Measurements from ENCODE around the gene ENOX1. TPM values are rescaled to one million over a fixed set of nuclear protein-coding genes. Genes with fewer than 3 reads are reported as not detected.

The ENOX1 gene
- total RNA-seq, 1 donor from 2014 or later: 1.7 TPM

- Mint-ChIP-seq H3K36me3 (ENCODE audit: low read depth, unreplicated experiment) (no peaks in the 10 kb centered on the region), H3K27me3 (ENCODE audit: unreplicated experiment) (no peaks in the 10 kb centered on the region), H3K4me3 (ENCODE audit: unreplicated experiment) (no peak overlapping the region), H3K4me1 (ENCODE audit: unreplicated experiment) (no peaks in the 10 kb centered on the region), H3K9me3 (ENCODE audit: unreplicated experiment) (no peaks in the 10 kb centered on the region), H3K27ac (ENCODE audit: unreplicated experiment) (no peak overlapping the region)
- no peak for DNase-seq (ENCODE audit: low spot score)
- no peak for TF ChIP-seq CTCF (IDR thresholded peaks at IDR 0.05; ENCODE audit: unreplicated experiment)
Observed at GRCh38 chr13:43580280-43580679, 206.5 kb downstream of the ENOX1 start.

- no peak for TF ChIP-seq CTCF (IDR thresholded peaks at IDR 0.05; ENCODE audit: unreplicated experiment)
- Mint-ChIP-seq H3K9me3 (ENCODE audit: unreplicated experiment) (no peaks in the 10 kb centered on the region), H3K36me3 (ENCODE audit: low read depth, unreplicated experiment) (no peaks in the 10 kb centered on the region), H3K27ac (ENCODE audit: unreplicated experiment) (no peak overlapping the region), H3K4me3 (ENCODE audit: unreplicated experiment) (no peak overlapping the region), H3K27me3 (ENCODE audit: unreplicated experiment) (no peaks in the 10 kb centered on the region), H3K4me1 (ENCODE audit: unreplicated experiment) (peaks cover 3% of the 10 kb centered on the region)
- no peak for DNase-seq (ENCODE audit: low spot score)
Observed at GRCh38 chr13:43579321-43579720, 207.5 kb downstream of the ENOX1 start.

GRCh38 chr13:43574605-43575004, 212.2 kb downstream of the ENOX1 start:
- H3K27ac Mint-ChIP-seq (ENCODE audit: unreplicated experiment): no peak overlapping the region
- H3K9me3 Mint-ChIP-seq (ENCODE audit: unreplicated experiment): no peaks in the 10 kb centered on the region
- no peak for DNase-seq (ENCODE audit: low spot score)
- H3K4me3 Mint-ChIP-seq (ENCODE audit: unreplicated experiment): no peak overlapping the region
- H3K36me3 Mint-ChIP-seq (ENCODE audit: low read depth, unreplicated experiment): no peaks in the 10 kb centered on the region
- peaks cover 3% of the 10 kb centered on the region for H3K4me1 Mint-ChIP-seq (ENCODE audit: unreplicated experiment)
- TF ChIP-seq CTCF (IDR thresholded peaks at IDR 0.05; ENCODE audit: unreplicated experiment): no peak
- no peaks in the 10 kb centered on the region for H3K27me3 Mint-ChIP-seq (ENCODE audit: unreplicated experiment)

GRCh38 chr13:43573802-43574514, 212.8 kb downstream of the ENOX1 start:
- DNase-seq (ENCODE audit: low spot score): no peak
- Mint-ChIP-seq H3K4me1 (ENCODE audit: unreplicated experiment) (peaks cover 3% of the 10 kb centered on the region), H3K27ac (ENCODE audit: unreplicated experiment) (no peak overlapping the region), H3K4me3 (ENCODE audit: unreplicated experiment) (no peak overlapping the region), H3K27me3 (ENCODE audit: unreplicated experiment) (no peaks in the 10 kb centered on the region), H3K9me3 (ENCODE audit: unreplicated experiment) (no peaks in the 10 kb centered on the region), H3K36me3 (ENCODE audit: low read depth, unreplicated experiment) (no peaks in the 10 kb centered on the region)
- TF ChIP-seq CTCF (IDR thresholded peaks at IDR 0.05; ENCODE audit: unreplicated experiment): no peak

GRCh38 chr13:43573361-43573740, 213.4 kb downstream of the ENOX1 start:
- Mint-ChIP-seq H3K27ac (ENCODE audit: unreplicated experiment) (no peak overlapping the region), H3K36me3 (ENCODE audit: low read depth, unreplicated experiment) (no peaks in the 10 kb centered on the region), H3K9me3 (ENCODE audit: unreplicated experiment) (no peaks in the 10 kb centered on the region), H3K27me3 (ENCODE audit: unreplicated experiment) (no peaks in the 10 kb centered on the region), H3K4me3 (ENCODE audit: unreplicated experiment) (no peak overlapping the region), H3K4me1 (ENCODE audit: unreplicated experiment) (peaks cover 3% of the 10 kb centered on the region)
- TF ChIP-seq CTCF (IDR thresholded peaks at IDR 0.05; ENCODE audit: unreplicated experiment): no peak
- no peak for DNase-seq (ENCODE audit: low spot score)
